Raji (cell line): ENCODE measurements around the gene SLMAP.

ENCODE experiments used
- POLR2A ChIP-seq: IDR thresholded peaks from 2 replicates; pipeline ENCODE4 v1.6.1; 2011; ENCODE audit warnings: low read depth, low read length, control low read depth; ENCODE audit not compliant: insufficient read depth

Gene SLMAP

GRCh38 chr3:57877116-57877515 lies 121.0 kb downstream of the SLMAP start:
- TF ChIP-seq POLR2A = no peak

DNA sequence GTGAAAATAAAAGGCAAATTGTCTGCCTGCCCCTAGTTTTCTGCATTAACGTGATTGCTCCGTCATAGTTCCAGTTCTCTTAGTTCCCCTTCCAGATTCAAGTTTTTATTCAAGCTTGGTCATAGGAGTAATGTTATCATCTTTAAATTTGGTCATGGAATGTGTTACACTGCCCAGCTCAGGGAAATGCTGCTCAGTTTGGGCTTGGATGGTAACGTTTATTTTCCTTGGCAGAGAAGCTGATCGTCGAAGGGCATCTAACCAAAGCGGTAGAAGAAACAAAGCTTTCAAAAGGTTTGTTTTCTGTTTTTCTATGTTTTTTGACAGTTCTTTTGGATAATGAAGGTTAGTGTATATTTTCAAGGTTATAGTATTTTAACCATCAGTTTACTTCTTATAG lies 133.7 kb downstream of the SLMAP start:
- no peak for TF ChIP-seq POLR2A

DNA sequence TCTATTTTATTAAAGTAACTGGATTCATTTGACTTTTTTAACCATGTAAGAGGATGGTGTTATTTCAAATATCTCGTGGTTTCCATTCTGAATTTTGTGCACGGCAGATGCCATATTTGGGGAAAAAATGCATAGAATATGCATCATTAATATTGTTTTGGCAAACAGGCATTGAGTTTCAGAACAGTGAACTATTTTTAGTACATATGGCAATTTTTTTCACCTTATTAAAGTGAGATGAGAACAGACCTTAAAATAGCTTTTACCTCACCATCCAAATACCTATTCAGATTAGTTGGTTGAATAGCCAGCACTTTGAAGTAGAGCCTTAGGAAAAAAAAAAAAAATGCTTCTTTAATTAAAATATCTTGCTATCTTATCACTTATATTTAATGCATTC lies 134.8 kb downstream of the SLMAP start:
- TF ChIP-seq POLR2A = no peak

- TF ChIP-seq POLR2A = no peak
These were observed 136.3 kb downstream of the SLMAP start for GRCh38 chr3:57892423-57892822.

- TF ChIP-seq POLR2A = no peak
These were observed 137.0 kb downstream of the SLMAP start for GRCh38 chr3:57893156-57893555.

DNA sequence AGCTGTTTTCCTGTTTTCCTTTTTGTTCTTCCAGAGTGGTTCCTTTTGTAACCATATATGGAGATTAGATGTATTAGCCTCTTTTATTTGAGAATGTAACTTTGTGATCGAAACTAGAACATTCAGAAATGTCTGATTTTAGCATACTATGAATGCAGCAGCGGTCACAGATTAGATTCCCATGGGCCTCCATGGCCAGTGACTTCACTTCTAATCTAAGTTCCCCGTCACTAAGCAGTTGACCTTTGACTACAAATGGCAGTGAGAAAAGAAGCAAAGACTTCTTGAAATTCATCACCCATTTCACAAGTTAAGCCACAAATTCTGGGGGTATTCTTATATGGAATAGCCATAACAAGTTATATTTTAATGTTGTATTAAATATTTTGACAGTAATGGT lies 137.6 kb downstream of the SLMAP start:
- TF ChIP-seq POLR2A = no peak

- no peak for TF ChIP-seq POLR2A
These were observed 139.9 kb downstream of the SLMAP start for GRCh38 chr3:57896031-57896430.

DNA sequence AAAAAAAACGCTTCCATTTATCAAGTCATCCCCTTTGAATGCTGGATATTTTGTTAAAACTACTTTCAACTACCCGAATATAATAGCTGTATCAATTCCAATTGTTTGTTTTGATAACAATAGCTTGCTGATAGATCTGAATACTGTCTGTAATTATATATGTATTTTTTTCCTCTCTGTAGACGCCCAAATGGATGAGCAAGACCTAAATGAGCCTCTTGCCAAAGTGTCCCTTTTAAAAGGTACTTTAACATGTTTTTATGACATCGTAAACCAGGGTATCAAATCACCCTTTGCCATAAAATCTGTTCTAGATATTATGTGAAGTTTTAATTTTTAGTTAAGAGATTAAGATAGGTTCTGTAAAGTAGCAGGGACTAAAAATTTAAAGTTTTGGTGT lies 140.6 kb downstream of the SLMAP start:
- no peak for TF ChIP-seq POLR2A

DNA sequence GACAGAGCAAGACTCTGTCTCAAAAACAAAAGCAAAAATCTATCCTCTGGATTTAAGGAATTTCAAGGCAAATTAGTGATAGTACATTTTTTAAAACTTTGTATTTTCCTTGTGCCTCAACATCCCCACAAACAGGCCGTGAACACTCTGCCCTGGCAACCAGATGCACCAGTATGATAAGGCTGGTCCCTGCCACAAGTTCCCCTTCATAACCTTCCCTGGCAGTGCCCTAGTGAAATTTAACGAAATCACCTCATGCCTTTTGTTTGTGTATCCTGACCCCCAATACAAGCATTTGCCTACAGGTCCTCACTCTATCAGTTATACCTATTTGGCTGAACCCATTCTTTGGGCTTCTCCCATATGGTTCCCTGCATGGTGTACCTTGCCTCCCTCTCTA lies 144.7 kb downstream of the SLMAP start:
- no peak for TF ChIP-seq POLR2A

GRCh38 chr3:57903124-57903890 lies 147.2 kb downstream of the SLMAP start:
- no peak for TF ChIP-seq POLR2A

- no peak for TF ChIP-seq POLR2A
These were observed 154.9 kb downstream of the SLMAP start for GRCh38 chr3:57910990-57911389.

GRCh38 chr3:57911593-57911992 lies 155.5 kb downstream of the SLMAP start:
- no peak for TF ChIP-seq POLR2A

- no peak for TF ChIP-seq POLR2A
These were observed 161.5 kb downstream of the SLMAP start for GRCh38 chr3:57917601-57918000.

- TF ChIP-seq POLR2A = no peak
These were observed 162.2 kb downstream of the SLMAP start for GRCh38 chr3:57918123-57918837.

- no peak for TF ChIP-seq POLR2A
These were observed 163.9 kb downstream of the SLMAP start for GRCh38 chr3:57919987-57920386.

DNA sequence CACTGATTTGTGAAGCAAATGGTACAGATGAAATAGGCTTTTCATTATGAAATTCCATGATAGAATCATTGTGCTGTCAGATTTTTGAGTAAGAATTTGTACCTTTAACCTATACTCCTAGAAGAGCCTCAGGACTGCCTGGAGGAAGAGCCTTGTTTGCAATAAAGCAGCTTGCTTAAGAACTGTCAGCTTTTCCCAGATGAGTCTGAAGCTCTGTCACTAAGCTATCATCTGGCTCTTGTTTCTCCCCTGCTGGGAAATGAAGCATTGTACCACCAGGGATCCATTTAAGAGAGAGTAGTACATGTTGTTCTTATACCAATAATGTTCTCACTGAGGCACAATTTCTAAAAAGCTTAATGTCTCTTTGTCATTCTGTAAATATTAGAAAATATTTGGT lies 167.0 kb downstream of the SLMAP start:
- no peak for TF ChIP-seq POLR2A
